Stimulated activated CD4-positive, alpha-beta T cell treated with anti-CD3 and anti-CD28 coated beads, TNF-alpha, amount 100 ng/mL, for 48 hours (primary cell): Measurements from ENCODE around the gene LPAR1.
"Not testable (repeated sequence)": the region's sequence is repeated elsewhere in the genome, so short reads cannot be mapped to it uniquely, and the experiment has no call there.

Source experiments
- DNase-seq, 3 donors: peaks; one replicate each; pipeline ENCODE4 v3.0.0-alpha.2; 2020; ENCODE audit warnings: low read depth in 3 of 3

LPAR1 gene

DNA sequence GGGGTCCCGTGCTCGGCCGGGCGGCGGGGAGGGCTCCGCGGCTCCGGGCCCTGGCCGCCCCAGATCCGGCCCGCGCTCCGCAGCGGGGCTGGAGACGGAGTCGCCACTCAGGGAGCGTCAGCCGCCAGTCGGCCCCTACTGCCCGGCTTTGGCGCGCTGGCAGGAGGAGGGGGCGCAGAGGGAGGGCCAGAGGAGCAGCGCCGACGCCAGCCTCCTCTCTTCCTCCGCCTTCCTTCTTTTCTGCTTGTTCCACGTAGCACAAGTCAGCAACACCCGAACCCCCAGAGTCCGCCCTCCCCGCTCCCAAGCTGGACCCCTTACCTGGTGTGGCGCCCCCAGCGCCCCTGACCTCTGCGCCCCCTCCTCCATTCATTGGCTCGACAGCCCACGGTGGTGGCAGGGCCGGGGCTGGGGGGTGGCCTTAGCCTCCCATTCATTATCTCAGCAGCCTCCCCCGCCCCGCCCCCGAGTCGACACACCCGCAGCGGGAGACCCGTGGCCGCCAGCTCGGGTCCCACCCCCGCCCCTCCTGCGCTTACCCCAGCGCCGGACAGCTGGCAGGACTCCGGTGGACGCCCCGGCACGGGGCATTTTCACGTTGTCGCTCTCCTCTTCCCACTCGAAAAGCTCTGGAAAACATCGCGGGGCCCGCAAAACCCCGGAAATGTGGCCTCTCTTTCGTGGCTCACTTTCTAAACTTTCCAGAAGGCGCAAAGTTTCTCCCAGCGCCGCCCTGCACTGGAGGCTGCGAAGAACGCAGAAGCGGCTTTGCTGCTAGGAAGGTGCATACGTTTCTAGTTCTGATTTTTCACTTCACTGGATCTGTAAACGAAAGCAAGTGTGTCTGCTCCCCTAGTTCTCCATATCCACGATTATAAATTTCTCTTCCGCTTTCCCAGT, at the start of gene LPAR1:
LPAR1 (minus strand) TSS at position 140 of the 900 bp plus-strand sequence. CDS start 66,353 bp downstream, outside the sequence.
- no peak for DNase-seq

- DNase-seq: no peak
Observed at GRCh38 chr9:111078391-111079038, 40.2 kb upstream of the LPAR1 start.

- no peak for DNase-seq
Observed at GRCh38 chr9:111076519-111076918, 38.2 kb upstream of the LPAR1 start.

- DNase-seq: no peak
Observed at GRCh38 chr9:111076042-111076441, 37.8 kb upstream of the LPAR1 start.

- DNase-seq: no peak
Observed at GRCh38 chr9:111074395-111074794, 36.1 kb upstream of the LPAR1 start.

DNA sequence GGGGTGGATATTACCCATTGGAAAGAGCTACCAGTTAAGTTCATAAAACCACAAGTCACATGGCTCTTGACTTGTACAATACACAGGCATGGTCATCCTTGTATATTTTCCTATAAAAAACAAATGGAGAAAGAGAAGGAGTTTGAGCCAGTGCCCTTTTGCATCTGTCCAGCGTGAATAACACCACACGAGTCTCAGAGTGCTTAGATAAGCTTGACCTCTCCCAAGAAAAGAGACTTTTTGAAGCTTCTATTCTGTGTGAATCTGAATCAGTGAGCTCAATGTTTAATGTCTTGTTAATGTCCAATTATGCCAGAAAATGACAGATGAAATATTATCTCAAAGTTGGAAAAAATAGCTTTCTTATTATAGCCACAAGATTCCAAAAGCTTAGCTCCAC, 30.9 kb upstream of the LPAR1 start:
- DNase-seq: no peak

- DNase-seq: no peak
Observed at GRCh38 chr9:111068771-111069170, 30.5 kb upstream of the LPAR1 start.

DNA sequence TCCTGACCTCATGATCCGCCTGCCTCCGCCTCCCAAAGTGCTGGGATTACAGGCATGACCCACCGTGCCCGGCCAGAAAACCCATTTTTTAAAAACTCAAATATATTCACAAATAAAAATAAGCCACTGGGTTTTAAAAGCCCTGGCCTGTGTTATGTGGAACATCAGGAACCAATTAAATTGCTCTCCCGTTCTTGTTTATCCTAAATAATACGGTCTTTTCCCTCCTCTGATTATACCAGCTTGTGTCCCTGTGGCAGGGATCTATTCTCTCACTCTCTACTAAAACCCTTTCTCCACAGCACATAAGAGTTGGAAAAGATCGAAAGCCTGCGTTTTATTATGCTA, 30.1 kb upstream of the LPAR1 start:
- DNase-seq: no peak

DNA sequence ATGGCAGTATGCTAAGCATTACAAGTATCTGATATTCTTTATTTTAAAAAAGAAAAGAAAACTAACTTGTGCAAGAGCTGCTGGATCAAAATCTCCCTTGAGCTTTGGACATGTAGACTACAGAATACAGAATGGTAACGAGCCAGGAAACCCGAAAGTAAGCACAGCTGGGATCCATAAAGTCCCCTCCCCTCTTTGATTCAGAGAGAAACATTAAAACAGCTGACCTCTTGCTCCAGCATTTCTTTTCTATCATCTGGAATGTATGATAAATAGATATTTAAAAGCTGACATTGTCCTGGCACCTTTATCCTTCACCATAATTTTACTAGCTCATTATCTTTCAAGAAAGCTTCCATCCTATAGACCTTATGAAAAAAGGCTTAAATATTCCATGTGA, 28.2 kb upstream of the LPAR1 start:
- DNase-seq: no peak

- DNase-seq: no peak
Observed at GRCh38 chr9:111065414-111065813, 27.1 kb upstream of the LPAR1 start.

- no peak for DNase-seq
Observed at GRCh38 chr9:111064160-111064837, 26.0 kb upstream of the LPAR1 start.

GRCh38 chr9:111063332-111063731, 25.1 kb upstream of the LPAR1 start:
- DNase-seq: no peak

DNA sequence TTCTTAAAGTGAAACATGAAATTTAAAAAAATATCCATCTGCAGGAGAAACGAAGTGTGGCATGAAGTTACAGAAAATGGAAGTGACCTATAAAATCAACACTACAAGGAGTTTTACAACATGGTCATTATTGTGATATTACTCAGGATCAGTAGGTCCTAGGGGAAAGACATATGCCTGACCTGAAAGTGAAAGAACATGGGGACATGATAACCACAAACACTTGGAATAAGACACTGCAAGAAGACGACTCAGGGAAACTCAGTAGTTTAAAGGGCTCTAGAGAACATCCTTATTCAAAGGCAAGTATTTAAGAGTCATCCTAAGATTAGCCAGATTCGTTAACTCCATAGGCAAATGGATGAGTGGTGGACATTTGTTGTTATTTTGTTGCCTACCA, 19.9 kb upstream of the LPAR1 start:
- no peak for DNase-seq

- no peak for DNase-seq
Observed at GRCh38 chr9:111056538-111056937, 18.3 kb upstream of the LPAR1 start.

DNA sequence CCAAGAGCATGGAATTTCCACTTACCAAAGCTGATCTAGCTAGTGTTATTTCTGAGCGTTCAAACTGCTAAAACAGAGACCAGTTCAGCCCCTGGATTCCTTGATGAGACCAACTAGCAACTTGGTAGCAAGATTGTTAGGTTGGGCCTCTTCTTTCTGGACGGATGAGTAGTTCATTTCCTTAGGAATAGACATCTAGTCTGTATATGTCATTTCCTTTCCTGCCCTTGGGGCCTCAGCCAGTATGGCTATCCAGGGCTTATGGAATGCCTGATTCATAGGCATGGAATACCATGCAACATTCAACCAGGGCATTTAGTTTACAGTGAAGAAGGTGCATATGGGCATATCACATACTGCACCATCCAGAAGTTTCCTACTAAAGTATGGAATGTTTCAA, 14.5 kb upstream of the LPAR1 start:
- no peak for DNase-seq

GRCh38 chr9:111051400-111051799, 13.1 kb upstream of the LPAR1 start:
- DNase-seq: no peak

- no peak for DNase-seq
Observed at GRCh38 chr9:111050819-111051218, 12.5 kb upstream of the LPAR1 start.

DNA sequence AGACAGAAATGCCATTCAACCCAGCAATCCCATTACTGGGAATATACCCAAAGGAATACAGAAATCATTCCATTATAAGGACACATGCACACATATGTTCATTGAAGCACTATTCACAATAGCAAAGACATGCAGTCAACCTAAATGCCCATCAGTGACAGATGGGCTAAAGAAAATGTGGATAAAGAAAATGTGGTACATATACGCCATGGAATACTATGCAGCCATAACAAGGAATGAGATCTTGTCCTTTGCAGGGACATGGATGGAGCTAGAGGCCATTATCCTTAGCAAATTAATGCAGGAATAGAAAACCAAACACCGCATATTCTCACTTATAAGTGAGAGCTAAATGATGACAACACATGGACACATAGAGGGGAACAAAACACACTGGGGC, 9.0 kb upstream of the LPAR1 start:
- not testable (repeated sequence) for DNase-seq

GRCh38 chr9:111041902-111042301, 3.6 kb upstream of the LPAR1 start:
- no peak for DNase-seq

- DNase-seq: no peak
Observed at GRCh38 chr9:111040494-111040893, 2.2 kb upstream of the LPAR1 start.

DNA sequence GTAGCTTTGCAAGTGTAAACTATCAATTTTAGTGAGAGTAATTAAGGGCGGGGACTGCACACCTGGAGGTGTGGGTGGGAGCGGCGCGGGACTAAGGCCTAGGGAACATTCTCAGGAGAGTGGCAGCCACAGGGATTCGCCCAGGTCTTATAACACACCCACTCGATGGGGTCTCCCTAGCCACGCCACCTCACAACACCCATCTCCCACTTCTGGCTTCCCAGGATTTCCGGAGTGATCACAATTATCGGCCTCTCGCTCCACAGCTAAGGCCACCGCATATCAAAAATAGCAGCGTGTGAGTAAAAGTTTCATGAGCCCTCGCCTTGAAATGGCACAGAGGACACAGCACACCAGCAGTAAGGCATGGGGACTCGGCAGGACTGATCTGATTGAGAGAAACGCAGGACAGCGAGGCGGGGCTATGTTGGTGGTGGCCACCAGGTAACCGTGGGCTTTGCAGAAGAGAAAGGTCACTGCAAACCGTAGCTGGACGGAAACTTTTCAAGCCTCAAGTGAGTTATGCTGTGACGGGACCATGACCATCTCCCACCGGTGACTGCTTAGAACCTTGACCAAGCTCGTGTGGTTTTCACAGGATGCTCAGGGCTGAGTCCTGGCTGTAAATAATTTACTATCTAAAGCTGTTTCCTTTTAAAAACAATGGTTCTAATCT, 1.1 kb upstream of the LPAR1 start:
- DNase-seq: no peak

DNA sequence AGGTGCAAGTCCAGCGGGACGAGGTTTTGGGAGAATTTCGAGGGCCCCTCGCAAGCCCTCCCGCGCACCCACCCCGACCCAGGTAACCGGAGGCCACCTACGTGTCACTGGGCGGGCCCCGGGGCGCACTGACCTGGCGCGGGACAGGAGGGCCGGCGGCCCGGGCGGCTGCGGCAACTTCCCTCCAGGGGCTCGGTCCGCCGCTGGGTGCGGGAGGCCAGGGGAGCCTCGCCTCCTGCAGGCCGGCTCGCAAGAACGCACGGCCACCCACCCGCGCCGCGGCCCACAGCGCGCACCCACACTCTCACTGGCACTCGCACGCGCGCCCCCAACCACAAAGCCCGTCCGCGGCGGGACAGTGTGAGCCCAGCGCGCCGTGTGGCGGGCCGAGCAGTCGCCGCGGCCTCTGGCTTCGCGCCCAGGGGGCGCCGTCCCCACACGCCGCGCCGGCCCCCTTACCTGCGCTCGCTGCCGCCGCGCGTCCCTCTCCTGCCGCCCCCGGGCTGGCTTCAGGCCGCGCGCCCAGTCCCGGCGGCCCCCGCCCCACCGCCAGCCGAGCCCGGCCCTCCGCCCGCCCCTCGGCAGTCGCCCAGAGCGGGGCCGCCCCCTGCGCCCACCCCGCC, 451 bp downstream of the LPAR1 start:
- DNase-seq: no peak
